Peyer's patch (tissue), 4 donors: Measurements from ENCODE around the gene PRKCA.

Experiments
- POLR2A ChIP-seq, 2 donors: fragments of 450-650 bp; IDR thresholded peaks; one replicate each; pipeline ENCODE4 v1.5.1; 2017; ENCODE audit warnings: antibody characterized with exemption in 2 of 2, mild to moderate bottlenecking in 2 of 2, moderate library complexity in 2 of 2
- TF ChIP-seq, protein P1 (sequence below), 6 experiments: fragments of 450-650 bp in 4 of 6; fragments of 200-600 bp in 2 of 6; sonication (generic) in 1 of 6; IDR thresholded peaks; one replicate each; pipeline ENCODE4 v1.5.1; 2017 to 2019; ENCODE audit warnings: antibody characterized with exemption in 6 of 6, mild to moderate bottlenecking in 3 of 6, moderate library complexity in 1 of 6

- TF ChIP-seq, protein P1, sequence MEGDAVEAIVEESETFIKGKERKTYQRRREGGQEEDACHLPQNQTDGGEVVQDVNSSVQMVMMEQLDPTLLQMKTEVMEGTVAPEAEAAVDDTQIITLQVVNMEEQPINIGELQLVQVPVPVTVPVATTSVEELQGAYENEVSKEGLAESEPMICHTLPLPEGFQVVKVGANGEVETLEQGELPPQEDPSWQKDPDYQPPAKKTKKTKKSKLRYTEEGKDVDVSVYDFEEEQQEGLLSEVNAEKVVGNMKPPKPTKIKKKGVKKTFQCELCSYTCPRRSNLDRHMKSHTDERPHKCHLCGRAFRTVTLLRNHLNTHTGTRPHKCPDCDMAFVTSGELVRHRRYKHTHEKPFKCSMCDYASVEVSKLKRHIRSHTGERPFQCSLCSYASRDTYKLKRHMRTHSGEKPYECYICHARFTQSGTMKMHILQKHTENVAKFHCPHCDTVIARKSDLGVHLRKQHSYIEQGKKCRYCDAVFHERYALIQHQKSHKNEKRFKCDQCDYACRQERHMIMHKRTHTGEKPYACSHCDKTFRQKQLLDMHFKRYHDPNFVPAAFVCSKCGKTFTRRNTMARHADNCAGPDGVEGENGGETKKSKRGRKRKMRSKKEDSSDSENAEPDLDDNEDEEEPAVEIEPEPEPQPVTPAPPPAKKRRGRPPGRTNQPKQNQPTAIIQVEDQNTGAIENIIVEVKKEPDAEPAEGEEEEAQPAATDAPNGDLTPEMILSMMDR (IDR thresholded peaks at IDR 0.05), result no peak
- no peak for TF ChIP-seq POLR2A (IDR thresholded peaks at IDR 0.05)
Observed at GRCh38 chr17:66455060-66455459, 152.6 kb downstream of the PRKCA start.
